ENCODE results near the gene OTUD7B. TPM values are rescaled to one million over a fixed set of nuclear protein-coding genes. Genes with fewer than 3 reads are reported as not detected.
"Not testable (repeated sequence)": the region's sequence is repeated elsewhere in the genome, so short reads cannot be mapped to it uniquely, and the experiment has no call there.

Gene OTUD7B
- total and polyA plus RNA-seq, 2 donors from 2014 or later = 3.4 to 28.1 TPM

DNA sequence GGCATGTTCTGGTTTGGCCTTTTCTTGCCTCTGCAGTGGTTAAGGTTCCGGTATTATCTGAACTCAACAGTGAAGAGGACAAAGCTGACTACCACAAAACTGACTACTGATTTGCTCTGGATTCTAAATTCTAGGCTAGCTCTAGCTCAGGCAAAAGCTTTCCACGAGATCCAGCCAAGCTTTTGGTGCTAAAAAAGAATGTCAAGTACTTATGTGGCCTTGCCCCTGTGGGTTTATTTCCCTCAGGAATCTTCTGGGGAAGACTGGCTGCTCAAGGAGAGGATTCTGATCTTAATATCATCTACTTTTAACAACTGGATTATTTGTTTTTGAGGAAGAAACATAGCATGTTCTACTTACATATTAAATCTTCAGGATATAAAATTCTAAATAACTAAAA, 47.8 kb downstream of the OTUD7B start:
- intact Hi-C loops (cut with DNase I) = loop anchor here (5.0 kb wide), 1 partner anchor 85 kb away; no protein-coding TSS in a partner anchor
- no peak overlapping the region for H3K27ac ChIP-seq (ENCODE audit: low read depth in 2 of 2, low read length in 2 of 2)
- H3K4me3 ChIP-seq (ENCODE audit: low read length in 3 of 3) = no peak overlapping the region
- H3K27me3 ChIP-seq (ENCODE audit: control insufficient read depth, insufficient read depth, low read length) = no peaks in the 10 kb centered on the region
- FAIRE-seq (no peak), DNase-seq (no peak)
- TF ChIP-seq, protein P1, sequence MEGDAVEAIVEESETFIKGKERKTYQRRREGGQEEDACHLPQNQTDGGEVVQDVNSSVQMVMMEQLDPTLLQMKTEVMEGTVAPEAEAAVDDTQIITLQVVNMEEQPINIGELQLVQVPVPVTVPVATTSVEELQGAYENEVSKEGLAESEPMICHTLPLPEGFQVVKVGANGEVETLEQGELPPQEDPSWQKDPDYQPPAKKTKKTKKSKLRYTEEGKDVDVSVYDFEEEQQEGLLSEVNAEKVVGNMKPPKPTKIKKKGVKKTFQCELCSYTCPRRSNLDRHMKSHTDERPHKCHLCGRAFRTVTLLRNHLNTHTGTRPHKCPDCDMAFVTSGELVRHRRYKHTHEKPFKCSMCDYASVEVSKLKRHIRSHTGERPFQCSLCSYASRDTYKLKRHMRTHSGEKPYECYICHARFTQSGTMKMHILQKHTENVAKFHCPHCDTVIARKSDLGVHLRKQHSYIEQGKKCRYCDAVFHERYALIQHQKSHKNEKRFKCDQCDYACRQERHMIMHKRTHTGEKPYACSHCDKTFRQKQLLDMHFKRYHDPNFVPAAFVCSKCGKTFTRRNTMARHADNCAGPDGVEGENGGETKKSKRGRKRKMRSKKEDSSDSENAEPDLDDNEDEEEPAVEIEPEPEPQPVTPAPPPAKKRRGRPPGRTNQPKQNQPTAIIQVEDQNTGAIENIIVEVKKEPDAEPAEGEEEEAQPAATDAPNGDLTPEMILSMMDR (IDR thresholded peaks at IDR 0.05; ENCODE audit: borderline replicate concordance, extremely low read depth, insufficient read depth) = no peak
- peaks cover 0 to 3% (median 0%) of the 10 kb centered on the region in 3 donors for H3K9me3 ChIP-seq (ENCODE audit: control insufficient read depth in 2 of 3, insufficient read depth in 1 of 3, low read length in 3 of 3)
- no peaks in the 10 kb centered on the region for H3K4me1 ChIP-seq (ENCODE audit: control insufficient read depth in 2 of 3, insufficient read depth in 2 of 3, low read depth in 1 of 3, low read length in 3 of 3)
- peaks cover 6 to 32% (median 27%) of the 10 kb centered on the region in 3 donors for H3K36me3 ChIP-seq (ENCODE audit: control insufficient read depth in 2 of 3, insufficient read depth in 3 of 3, low read length in 3 of 3)
- no peak overlapping the region for H3K9ac ChIP-seq (ENCODE audit: low read length in 3 of 3)

DNA sequence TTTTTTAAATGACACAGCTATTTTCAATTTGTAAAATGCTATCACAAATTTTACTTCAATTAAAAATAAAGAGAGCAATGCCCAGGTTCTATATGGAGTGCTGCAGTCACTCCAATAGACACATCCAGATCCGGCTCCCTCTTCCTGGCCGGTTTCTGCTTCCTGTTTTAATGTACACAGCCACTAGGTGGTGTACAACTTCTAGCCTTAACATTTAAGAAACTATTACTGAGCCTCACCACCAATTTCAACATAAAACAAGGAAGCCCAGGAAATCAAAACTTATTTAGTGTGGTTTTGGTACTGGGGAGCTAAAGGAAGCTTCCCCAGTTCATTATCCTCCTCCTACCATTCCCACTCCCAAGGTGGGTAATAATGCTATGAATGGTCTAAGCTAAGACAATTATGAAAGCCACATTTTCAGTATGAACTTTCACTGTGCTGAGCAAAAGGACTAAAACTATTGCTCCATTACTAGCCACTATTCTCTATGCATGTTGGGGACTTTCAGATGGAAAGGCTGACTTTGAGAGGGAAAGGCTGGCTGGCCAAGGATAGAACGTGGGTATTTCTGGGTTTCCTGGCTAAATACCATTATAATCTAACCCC, 48.4 kb downstream of the OTUD7B start:
- FAIRE-seq (no peak), DNase-seq (peak in 4 of 5 donors; percentile 59 to 90 (median 76))
- H3K27ac ChIP-seq (ENCODE audit: low read depth in 2 of 2, low read length in 2 of 2) = no peak overlapping the region
- intact Hi-C loops (cut with DNase I) = loop anchor here (5.0 kb wide), 1 partner anchor 85 kb away; no protein-coding TSS in a partner anchor
- TF ChIP-seq, protein P1 (IDR thresholded peaks at IDR 0.05; ENCODE audit: borderline replicate concordance, extremely low read depth, insufficient read depth) = peak; percentile 88
- peaks cover 0 to 3% (median 0%) of the 10 kb centered on the region in 3 donors for H3K9me3 ChIP-seq (ENCODE audit: control insufficient read depth in 2 of 3, insufficient read depth in 1 of 3, low read length in 3 of 3)
- H3K27me3 ChIP-seq (ENCODE audit: control insufficient read depth, insufficient read depth, low read length) = no peaks in the 10 kb centered on the region
- no peak overlapping the region for H3K4me3 ChIP-seq (ENCODE audit: low read length in 3 of 3)
- no peaks in the 10 kb centered on the region for H3K4me1 ChIP-seq (ENCODE audit: control insufficient read depth in 2 of 3, insufficient read depth in 2 of 3, low read depth in 1 of 3, low read length in 3 of 3)
- peak overlapping the region in 1 of 3 donors; percentile 36 for H3K9ac ChIP-seq (ENCODE audit: low read length in 3 of 3)
- peaks cover 6 to 30% (median 28%) of the 10 kb centered on the region in 3 donors for H3K36me3 ChIP-seq (ENCODE audit: control insufficient read depth in 2 of 3, insufficient read depth in 3 of 3, low read length in 3 of 3)

DNA sequence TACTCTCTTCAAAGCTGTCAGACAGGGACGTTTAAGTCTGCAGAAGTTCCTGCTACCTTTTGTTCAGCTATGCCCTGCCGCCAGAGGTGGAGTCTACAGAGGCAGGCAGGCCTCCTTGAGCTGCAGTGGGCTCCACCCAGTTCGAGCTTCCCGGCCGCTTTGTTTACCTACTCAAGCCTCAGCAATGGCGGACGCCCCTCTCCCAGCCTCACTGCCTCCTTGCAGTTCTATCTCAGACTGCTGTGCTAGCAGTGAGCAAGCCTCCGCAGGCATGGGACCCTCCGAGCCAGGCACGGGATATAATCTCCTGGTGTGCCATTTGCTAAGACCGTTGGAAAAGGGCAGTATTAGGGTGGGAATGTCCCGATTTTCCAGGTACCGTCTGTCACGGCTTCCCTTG, 53.0 kb downstream of the OTUD7B start:
- H3K4me1 ChIP-seq (ENCODE audit: control insufficient read depth in 2 of 3, insufficient read depth in 2 of 3, low read depth in 1 of 3, low read length in 3 of 3); H3K9ac ChIP-seq (ENCODE audit: low read length in 3 of 3); FAIRE-seq; H3K4me3 ChIP-seq (ENCODE audit: low read length in 3 of 3); H3K27me3 ChIP-seq (ENCODE audit: control insufficient read depth, insufficient read depth, low read length); DNase-seq; H3K27ac ChIP-seq (ENCODE audit: low read depth in 2 of 2, low read length in 2 of 2); intact Hi-C loops (cut with DNase I); H3K9me3 ChIP-seq (ENCODE audit: control insufficient read depth in 2 of 3, insufficient read depth in 1 of 3, low read length in 3 of 3): not testable (repeated sequence)
- peaks cover 6 to 10% (median 10%) of the 10 kb centered on the region in 3 donors for H3K36me3 ChIP-seq (ENCODE audit: control insufficient read depth in 2 of 3, insufficient read depth in 3 of 3, low read length in 3 of 3)

DNA sequence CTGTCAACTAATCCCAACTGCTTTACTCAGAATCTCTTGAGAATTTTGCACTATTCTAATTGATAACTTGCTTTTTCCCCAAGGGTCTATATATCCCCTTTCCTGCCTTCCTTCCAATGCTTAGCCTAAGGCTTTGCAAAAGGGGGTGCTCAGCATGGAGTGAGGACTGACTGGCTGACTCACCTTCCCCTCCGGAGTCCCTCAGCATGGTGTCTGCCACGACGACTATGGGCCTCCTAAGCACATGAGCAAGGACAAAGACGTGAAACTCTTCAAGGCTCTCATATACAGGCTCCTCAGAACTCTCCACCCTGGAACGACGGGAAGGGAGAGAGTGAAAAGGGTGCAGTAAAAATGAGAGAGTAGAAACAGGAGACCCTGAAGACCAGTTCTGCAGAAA, 60.6 kb downstream of the OTUD7B start:
- H3K9ac ChIP-seq (ENCODE audit: low read length in 3 of 3) = no peak overlapping the region
- no peak overlapping the region for H3K27ac ChIP-seq (ENCODE audit: low read depth in 2 of 2, low read length in 2 of 2)
- H3K4me3 ChIP-seq (ENCODE audit: low read length in 3 of 3) = no peak overlapping the region
- no peaks in the 10 kb centered on the region for H3K4me1 ChIP-seq (ENCODE audit: control insufficient read depth in 2 of 3, insufficient read depth in 2 of 3, low read depth in 1 of 3, low read length in 3 of 3)
- no peak for FAIRE-seq
- intact Hi-C loops (cut with DNase I) = no loop called here
- H3K27me3 ChIP-seq (ENCODE audit: control insufficient read depth, insufficient read depth, low read length) = no peaks in the 10 kb centered on the region
- no peaks in the 10 kb centered on the region for H3K9me3 ChIP-seq (ENCODE audit: control insufficient read depth in 2 of 3, insufficient read depth in 1 of 3, low read length in 3 of 3)
- TF ChIP-seq, protein P1 (IDR thresholded peaks at IDR 0.05; ENCODE audit: borderline replicate concordance, extremely low read depth, insufficient read depth) = no peak
- H3K36me3 ChIP-seq (ENCODE audit: control insufficient read depth in 2 of 3, insufficient read depth in 3 of 3, low read length in 3 of 3) = peaks cover 2 to 20% (median 11%) of the 10 kb centered on the region in 3 donors
- no peak for DNase-seq
